HTERT RPE-1 (cell line): ENCODE results near the gene PCDHB6.
"Not testable (repeated sequence)": the region's sequence is repeated elsewhere in the genome, so short reads cannot be mapped to it uniquely, and the experiment has no call there.

Source experiments
- in situ Hi-C: fragments of 300-500 bp; cut with MboI; formaldehyde crosslinking; loops from 4 replicates; pipeline ENCODE4 v1.14.3; 2020; ENCODE audit warnings: low sequenced_read_pairs

Gene PCDHB6

DNA sequence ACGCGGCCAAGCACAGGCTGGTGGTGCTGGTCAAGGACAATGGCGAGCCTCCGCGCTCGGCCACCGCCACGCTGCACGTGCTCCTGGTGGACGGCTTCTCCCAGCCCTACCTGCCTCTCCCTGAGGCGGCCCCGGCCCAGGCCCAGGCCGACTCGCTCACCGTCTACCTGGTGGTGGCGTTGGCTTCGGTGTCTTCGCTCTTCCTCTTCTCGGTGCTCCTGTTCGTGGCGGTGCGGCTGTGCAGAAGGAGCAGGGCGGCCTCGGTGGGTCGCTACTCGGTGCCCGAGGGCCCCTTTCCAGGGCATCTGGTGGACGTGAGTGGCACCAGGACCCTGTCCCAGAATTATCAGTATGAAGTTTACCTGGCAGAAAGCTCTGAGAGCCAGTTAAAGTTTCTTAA lies 8.0 kb downstream of the PCDHB6 start:
- in situ Hi-C loops: not testable (repeated sequence)

DNA sequence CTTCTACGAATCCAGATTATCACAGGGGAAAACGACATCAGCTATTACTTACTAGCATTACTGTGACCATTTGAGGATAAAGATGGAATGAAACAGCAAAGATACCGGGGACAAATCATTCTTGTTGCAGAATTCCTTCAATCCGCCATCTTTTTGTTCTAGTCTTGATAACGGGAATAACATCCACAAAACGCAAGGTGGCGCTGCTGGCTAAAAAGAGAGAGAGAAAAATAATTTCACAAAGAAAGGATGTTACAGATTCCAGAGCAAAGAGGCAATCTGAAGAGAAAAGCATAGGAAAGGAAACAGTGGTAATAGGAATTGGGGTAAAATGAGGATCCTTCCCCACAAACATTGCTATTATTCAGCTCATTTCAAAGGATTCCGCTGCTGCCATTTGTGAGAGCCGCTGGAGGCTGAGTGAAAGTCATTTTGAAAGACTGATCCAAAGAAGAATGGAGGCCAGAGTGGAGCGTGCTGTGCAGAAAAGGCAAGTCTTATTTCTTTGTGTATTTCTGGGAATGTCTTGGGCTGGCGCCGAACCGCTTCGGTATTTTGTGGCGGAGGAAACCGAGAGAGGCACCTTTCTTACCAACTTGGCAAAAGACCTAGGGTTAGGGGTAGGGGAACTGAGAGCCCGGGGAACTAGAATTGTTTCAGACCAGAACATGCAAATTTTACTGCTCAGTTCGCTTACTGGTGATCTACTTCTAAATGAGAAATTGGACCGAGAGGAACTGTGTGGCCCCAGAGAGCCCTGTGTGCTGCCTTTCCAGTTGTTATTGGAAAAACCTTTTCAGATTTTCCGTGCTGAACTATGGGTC lies 22.7 kb downstream of the PCDHB6 start, which contains the start of gene PCDHB7:
TSS of gene PCDHB7 (plus strand) at position 264 of the 824 bp plus-strand sequence. CDS start at position 456, 192 bp downstream.
- in situ Hi-C loops: no loop called here

DNA sequence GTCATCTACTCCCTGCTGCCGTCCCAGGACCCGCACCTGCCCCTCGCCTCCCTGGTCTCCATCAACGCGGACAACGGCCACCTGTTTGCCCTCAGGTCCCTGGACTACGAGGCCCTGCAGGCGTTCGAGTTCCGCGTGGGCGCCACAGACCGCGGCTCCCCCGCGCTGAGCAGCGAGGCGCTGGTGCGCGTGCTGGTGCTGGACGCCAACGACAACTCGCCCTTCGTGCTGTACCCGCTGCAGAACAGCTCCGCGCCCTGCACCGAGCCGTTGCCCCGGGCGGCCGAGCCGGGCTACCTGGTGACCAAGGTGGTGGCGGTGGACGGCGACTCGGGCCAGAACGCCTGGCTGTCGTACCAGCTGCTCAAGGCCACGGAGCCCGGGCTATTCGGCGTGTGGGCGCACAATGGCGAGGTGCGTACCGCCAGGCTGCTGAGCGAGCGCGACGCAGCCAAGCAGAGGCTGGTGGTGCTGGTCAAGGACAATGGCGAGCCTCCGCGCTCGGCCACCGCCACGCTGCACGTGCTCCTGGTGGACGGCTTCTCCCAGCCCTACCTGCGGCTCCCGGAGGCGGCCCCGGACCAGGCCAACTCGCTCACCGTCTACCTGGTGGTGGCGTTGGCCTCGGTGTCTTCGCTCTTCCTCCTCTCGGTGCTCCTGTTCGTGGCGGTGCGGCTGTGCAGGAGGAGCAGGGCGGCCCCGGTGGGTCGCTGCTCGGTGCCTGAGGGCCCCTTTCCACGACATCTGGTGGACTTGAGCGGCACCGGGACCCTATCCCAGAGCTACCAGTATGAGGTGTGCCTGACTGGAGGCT lies 24.6 kb downstream of the PCDHB6 start:
- in situ Hi-C loops: not testable (repeated sequence)

DNA sequence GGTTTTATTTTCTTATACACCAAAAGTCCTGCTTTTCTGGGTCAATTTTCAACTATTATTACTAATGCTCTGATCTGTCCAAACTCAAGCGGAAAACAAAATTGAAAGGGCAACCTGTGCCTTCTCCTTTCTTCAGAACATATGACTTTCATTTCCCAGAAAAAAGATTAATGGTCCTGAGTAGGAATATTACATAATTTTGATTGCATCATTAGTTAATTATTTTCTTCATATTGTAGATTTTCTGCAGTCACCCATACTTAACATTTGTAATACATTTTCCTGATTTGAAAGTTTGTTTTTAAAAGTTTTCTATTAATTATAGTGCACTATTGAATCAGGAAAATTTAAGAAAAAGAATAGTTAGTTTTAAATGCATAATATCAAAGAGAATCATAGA lies 26.1 kb downstream of the PCDHB6 start:
- in situ Hi-C loops: no loop called here

DNA sequence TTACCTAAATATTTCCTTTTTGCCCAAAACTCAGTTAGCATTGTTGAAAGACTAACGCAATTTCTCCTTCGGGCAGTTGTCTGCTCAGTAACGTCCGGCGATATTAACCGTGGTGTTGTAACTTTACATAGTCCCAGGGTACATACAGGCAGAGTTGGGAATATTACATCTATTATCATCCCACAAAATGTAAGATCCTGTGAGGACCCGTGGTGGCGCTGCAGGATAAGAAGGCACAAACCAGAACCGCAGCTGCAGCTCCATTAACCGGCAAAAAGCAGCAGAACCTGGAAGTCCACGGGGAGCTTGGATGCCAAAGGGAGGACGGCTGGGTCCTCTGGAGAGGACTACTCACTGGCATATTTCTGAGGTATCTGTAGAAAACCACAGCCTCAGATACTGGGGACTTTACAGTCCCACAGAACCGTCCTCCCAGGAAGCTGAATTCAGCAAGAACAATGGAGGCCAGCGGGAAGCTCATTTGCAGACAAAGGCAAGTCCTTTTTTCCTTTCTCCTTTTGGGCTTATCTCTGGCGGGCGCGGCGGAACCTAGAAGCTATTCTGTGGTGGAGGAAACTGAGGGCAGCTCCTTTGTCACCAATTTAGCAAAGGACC lies 27.8 kb downstream of the PCDHB6 start, which contains the start of gene PCDHB8:
TSS of gene PCDHB8 (plus strand) at position 214 of the 615 bp plus-strand sequence. CDS start at position 459, 245 bp downstream.
- in situ Hi-C loops: not testable (repeated sequence)

DNA sequence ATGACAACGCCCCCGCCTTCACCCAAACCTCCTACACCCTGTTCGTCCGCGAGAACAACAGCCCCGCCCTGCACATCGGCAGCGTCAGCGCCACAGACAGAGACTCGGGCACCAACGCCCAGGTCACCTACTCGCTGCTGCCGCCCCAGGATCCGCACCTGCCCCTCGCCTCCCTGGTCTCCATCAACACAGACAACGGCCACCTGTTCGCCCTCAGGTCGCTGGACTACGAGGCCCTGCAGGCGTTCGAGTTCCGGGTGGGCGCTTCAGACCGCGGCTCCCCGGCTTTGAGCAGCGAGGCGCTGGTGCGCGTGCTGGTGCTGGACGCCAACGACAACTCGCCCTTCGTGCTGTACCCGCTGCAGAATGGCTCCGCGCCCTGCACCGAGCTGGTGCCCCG lies 29.5 kb downstream of the PCDHB6 start:
- in situ Hi-C loops: not testable (repeated sequence)

DNA sequence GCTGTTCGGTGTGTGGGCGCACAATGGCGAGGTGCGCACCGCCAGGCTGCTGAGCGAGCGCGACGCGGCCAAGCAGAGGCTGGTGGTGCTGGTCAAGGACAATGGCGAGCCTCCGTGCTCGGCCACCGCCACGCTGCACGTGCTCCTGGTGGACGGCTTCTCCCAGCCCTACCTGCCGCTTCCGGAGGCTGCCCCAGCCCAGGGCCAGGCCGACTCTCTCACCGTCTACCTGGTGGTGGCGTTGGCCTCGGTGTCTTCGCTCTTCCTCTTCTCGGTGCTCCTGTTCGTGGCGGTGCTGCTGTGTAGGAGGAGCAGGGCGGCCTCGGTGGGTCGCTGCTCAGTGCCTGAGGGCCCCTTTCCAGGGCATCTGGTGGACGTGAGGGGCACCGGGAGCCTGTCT lies 30.0 kb downstream of the PCDHB6 start:
- in situ Hi-C loops: not testable (repeated sequence)

DNA sequence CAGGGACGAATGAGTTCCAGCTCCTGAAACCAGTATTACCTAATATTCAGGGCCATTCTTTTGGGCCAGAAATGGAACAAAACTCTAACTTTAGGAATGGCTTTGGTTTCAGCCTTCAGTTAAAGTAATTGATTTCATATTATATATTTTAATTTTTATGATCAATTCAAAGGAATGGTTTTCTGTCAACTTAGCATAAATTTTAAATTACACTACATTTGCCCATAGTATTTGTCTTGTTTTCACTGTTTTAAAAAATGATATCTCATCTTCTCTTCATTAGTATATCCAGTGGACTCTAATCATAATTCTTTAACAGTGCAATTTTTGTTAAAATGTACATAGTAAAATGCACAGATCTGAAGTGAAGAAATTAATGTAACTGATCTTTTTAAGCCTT lies 30.5 kb downstream of the PCDHB6 start:
- in situ Hi-C loops: no loop called here

DNA sequence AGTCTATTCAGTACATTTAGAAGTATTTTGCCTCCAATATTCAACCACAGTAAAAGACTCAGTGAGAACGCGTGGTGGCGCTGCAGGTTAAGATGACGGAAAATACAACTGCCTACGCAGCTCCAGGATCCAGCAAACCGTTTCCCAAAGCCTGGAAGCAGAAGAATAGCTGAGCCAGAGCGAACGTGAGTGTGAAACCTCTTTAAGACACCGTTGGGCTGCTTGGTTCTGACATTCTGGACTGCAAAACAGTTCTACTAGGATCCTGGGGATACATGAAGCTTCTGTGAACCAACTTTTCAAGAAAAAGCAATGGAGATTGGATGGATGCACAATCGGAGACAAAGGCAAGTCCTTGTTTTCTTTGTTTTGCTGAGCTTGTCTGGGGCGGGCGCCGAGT lies 32.4 kb downstream of the PCDHB6 start, which contains the start of gene PCDHB16:
TSS of gene PCDHB16 (plus strand) at position 140 of the 400 bp plus-strand sequence. CDS start at position 313, 173 bp downstream.
- in situ Hi-C loops: no loop called here

DNA sequence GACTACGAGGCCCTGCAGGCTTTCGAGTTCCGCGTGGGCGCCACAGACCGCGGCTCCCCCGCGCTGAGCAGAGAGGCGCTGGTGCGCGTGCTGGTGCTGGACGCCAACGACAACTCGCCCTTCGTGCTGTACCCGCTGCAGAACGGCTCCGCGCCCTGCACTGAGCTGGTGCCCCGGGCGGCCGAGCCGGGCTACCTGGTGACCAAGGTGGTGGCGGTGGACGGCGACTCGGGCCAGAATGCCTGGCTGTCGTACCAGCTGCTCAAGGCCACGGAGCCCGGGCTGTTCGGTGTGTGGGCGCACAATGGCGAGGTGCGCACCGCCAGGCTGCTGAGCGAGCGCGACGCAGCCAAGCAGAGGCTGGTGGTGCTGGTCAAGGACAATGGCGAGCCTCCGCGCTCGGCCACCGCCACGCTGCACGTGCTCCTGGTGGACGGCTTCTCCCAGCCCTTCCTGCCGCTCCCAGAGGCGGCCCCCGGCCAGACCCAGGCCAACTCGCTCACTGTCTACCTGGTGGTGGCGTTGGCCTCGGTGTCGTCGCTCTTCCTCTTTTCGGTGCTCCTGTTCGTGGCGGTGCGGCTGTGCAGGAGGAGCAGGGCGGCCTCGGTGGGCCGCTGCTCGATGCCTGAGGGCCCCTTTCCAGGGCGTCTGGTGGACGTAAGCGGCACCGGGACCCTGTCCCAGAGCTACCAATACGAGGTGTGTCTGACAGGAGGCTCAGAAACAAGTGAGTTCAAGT lies 34.4 kb downstream of the PCDHB6 start:
- in situ Hi-C loops: not testable (repeated sequence)

DNA sequence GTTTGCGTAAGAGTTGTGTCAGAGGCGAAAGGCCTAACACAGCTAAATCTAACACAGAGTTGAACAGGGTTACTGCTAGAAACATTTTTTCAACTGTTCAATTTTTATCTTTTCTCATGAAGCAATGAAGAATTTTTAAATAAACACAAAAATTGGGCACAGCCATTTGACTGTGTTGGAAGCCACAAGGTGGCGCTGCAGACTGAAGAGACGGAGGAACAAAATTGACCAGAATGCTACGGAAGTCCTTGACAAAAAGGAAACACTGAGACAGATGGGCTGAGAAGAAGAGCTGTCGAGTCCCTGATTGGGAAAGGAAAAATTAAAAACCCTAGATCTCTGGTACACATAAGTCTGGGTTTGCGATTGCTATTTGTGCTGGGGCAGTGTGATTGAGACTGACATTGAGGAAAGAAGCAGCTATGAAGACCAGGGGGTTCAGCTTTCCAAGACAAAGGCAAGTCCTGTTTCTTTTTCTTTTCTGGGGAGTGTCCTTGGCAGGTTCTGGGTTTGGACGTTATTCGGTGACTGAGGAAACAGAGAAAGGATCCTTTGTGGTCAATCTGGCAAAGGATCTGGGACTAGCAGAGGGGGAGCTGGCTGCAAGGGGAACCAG lies 37.1 kb downstream of the PCDHB6 start, which contains the start of gene PCDHB9:
TSS of gene PCDHB9 (plus strand) at position 265 of the 616 bp plus-strand sequence. CDS start at position 423, 158 bp downstream.
- in situ Hi-C loops: no loop called here

DNA sequence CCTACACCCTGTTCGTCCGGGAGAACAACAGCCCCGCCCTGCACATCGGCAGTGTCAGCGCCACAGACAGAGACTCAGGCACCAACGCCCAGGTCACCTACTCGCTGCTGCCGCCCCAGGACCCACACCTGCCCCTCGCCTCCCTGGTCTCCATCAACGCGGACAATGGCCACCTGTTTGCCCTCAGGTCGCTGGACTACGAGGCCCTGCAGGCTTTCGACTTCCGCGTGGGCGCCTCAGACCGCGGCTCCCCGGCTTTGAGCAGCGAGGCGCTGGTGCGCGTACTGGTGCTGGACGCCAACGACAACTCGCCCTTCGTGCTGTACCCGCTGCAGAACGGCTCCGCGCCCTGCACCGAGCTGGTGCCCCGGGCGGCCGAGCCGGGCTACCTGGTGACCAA lies 38.8 kb downstream of the PCDHB6 start:
- in situ Hi-C loops: not testable (repeated sequence)

DNA sequence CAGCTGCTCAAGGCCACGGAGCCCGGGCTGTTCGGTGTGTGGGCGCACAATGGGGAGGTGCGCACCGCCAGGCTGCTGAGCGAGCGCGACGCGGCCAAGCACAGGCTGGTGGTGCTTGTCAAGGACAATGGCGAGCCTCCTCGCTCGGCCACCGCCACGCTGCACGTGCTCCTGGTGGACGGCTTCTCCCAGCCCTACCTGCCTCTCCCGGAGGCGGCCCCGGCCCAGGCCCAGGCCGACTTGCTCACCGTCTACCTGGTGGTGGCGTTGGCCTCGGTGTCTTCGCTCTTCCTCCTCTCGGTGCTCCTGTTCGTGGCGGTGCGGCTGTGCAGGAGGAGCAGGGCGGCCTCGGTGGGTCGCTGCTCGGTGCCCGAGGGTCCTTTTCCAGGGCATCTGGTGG lies 39.3 kb downstream of the PCDHB6 start:
- in situ Hi-C loops: not testable (repeated sequence)

DNA sequence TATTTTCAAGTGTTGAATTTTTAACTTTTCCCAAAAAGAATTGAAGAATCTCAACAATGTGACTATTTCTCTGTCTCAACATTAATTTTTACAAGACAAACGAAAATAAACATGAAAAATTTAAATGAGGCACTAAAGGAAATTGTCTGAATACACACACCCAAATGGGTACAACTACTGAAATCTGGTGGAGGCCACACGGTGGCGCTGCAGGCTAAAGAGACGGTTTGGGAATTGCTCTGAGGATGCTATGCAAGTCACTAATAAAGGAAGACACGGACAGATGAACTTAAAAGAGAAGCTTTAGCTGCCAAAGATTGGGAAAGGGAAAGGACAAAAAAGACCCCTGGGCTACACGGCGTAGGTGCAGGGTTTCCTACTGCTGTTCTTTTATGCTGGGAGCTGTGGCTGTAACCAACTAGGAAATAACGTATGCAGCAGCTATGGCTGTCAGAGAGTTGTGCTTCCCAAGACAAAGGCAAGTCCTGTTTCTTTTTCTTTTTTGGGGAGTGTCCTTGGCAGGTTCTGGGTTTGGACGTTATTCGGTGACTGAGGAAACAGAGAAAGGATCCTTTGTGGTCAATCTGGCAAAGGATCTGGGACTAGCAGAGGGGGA lies 42.4 kb downstream of the PCDHB6 start, which contains the start of gene PCDHB10:
TSS of gene PCDHB10 (plus strand) at position 244 of the 616 bp plus-strand sequence. CDS start at position 444, 200 bp downstream.
- in situ Hi-C loops: no loop called here

DNA sequence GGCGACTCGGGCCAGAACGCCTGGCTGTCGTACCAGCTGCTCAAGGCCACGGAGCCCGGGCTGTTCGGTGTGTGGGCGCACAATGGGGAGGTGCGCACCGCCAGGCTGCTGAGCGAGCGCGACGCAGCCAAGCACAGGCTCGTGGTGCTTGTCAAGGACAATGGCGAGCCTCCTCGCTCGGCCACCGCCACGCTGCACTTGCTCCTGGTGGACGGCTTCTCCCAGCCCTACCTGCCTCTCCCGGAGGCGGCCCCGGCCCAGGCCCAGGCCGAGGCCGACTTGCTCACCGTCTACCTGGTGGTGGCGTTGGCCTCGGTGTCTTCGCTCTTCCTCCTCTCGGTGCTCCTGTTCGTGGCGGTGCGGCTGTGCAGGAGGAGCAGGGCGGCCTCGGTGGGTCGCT lies 44.5 kb downstream of the PCDHB6 start:
- in situ Hi-C loops: not testable (repeated sequence)

DNA sequence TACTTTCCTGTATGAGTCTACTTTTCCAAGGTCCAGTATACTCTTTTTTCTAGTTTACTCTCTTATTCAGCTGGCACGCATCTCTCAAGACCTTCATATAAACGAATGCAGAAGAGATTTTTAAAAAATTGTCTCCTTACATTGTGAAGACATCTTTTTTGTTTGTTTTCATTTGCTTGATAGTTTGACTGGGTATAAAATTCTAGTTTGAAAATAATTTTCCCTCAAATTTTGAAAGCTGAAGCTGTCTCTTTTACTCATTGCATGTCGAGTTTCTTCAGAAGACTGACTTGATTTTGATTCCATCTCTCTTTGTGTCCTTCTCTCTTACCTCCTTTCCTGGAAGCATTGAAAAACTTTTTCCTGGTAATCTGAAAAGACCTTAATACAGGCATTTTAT lies 46.5 kb downstream of the PCDHB6 start:
- in situ Hi-C loops: no loop called here

DNA sequence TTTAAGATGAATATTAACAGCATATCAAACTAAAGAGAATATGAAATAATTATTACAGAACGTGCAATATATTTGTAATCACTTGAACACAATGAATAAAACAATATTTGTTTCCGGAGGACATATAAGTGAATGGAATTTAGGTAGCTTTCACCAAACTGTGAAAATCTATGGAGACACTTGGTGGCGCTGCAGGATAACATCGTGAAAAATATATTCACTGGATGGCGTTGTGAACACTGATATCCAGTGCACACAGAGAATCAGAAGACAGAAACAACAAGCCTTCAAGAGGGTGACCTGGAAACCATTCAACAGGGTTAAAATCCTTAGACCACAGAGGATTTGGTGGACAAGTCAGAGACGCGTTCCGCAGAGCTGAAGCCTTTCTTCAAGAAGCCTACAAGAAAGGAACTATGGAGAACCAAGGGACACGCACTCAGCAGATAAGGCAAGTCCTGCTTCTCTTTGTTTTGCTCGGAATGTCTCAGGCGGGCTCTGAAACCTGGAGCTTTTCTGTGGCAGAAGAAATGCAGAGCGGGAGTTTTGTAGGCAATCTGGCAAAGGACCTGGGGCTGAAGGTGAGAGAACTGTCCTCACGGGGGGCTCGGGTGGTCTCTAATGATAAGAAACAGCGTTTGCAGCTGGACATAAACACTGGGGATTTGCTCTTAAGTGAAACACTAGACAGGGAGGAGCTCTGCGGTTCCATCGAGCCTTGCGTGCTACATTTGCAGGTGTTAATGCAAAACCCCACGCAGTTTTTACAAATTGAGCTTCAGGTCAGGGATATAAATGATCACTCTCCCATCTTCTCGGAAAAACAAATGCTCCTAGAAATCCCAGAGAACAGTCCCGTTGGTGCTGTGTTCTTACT lies 49.7 kb downstream of the PCDHB6 start, which contains the start of gene PCDHB11:
TSS of gene PCDHB11 (plus strand) at position 269 of the 877 bp plus-strand sequence. CDS start at position 417, 148 bp downstream.
- in situ Hi-C loops: no loop called here

DNA sequence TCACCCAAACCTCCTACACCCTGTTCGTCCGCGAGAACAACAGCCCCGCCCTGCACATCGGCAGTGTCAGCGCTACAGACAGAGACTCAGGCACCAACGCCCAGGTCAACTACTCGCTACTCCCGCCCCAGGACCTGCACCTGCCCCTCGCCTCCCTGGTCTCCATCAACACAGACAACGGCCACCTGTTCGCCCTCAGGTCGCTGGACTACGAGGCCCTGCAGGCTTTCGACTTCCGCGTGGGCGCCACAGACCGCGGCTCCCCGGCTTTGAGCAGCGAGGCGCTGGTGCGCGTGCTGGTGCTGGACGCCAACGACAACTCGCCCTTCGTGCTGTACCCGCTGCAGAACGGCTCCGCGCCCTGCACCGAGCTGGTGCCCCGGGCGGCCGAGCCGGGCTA lies 51.3 kb downstream of the PCDHB6 start:
- in situ Hi-C loops: not testable (repeated sequence)
